NCI-H2196 (cell line): ENCODE measurements around the gene VILL.
"Not testable (repeated sequence)": the region's sequence is repeated elsewhere in the genome, so short reads cannot be mapped to it uniquely, and the experiment has no call there.

ENCODE experiments used
- DNase-seq: peaks from one replicate; lab custom pipeline; 2025; ENCODE audit not compliant: unreplicated experiment; lab: John Stamatoyannopoulos, UW

Gene VILL

DNA sequence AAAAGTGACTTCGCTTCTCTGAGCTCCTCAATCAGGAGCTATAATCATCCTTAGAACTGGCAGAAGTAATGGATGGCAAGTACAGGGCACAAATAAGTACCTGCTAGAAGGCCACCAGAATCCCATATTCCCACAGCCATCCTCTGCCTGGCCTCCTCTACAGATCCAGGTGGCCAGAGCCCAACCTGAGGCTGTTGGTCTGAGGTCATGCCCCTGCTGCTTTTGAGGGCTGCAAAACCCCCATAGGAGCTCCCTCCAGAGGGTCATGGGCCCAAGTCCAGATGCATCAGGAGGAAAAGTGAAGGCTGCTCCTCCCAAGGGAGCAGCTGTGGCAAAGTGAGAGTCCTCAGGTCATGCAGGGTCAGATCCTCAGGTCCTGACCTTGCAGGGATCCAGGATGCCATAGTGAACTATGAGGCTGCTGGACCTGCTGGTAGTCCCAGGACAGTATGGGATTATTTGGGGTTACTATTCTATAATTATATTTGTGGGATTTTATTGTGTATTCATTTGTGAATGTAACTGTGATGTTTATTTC lies 41.8 kb downstream of the VILL start:
- DNase-seq: no peak

DNA sequence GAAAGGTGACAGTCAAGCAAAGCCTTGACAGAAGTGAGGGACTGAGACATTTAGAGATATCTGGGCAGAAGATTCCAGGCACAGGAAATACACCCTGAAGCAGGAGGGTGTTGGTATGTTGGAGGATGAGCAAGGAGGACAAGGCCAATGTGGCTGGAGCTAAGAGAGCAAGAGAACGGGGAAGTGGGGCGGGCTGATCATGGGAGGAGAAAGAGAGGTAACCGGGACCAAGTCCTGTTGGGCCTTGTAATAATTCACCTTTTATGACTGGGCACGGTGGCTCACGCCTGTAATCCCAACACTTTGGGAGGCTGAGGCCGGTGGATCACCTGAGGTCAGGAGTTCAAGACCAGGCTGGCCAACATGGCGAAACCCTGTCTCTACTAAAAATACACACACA lies 43.0 kb downstream of the VILL start:
- not testable (repeated sequence) for DNase-seq

DNA sequence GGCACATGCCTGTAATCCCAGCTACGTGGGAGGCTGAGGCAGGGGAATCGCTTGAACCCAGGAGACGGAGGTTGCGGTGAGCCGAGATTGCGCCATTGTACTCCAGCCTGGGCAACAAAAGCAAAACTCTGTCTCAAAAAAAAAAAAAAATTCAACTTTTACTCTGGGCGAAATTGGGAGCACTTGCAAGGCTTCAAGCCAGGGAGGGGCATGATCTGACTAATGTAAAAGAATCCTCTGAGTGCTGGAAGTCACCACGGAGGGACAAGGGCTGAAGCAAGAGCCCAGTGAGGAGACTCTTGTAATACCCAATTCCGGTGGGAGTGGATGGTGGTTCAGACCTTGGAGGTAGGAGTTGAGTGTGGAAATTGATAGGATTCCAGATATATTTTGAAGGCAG lies 43.7 kb downstream of the VILL start:
- DNase-seq: not testable (repeated sequence)

DNA sequence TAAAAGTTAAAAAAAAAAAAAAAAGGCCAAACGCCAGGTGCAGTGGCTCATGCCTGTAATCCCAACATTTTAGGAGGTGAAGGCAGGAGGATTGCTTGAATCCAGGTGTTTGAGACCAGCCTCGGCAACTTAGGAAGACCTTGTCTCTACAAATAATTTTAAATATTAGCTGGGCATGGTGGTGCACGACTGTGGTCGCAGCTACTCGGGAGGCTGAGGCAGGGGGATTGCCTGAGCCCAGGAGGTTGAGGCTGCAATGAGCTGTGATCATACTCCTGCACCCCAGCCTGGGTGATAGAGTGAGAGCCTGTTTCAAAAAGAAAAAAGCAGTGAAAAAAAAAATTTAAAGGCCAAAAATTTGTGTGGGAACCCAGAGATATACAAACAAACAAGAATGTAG lies 45.7 kb downstream of the VILL start:
- no peak for DNase-seq

DNA sequence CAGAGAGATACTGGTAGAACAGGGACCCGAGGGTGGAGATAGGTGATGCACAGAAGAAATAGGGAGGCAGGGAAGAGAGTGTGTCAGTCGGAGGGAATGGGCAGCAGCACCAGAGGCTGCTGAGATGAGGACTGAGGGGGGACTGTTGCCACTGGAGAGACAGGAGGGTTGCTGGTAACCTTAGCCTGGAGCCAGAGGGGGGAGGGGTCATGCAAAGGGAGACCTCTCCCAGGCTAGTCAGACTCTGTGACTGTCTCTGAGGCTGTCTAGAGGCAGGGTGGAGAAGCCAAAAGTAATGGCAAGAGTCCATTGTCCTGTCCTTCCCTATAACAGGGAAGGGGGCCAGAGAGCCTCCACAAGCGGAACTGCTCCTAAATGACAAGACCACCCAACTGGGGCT lies 46.3 kb downstream of the VILL start:
- no peak for DNase-seq

DNA sequence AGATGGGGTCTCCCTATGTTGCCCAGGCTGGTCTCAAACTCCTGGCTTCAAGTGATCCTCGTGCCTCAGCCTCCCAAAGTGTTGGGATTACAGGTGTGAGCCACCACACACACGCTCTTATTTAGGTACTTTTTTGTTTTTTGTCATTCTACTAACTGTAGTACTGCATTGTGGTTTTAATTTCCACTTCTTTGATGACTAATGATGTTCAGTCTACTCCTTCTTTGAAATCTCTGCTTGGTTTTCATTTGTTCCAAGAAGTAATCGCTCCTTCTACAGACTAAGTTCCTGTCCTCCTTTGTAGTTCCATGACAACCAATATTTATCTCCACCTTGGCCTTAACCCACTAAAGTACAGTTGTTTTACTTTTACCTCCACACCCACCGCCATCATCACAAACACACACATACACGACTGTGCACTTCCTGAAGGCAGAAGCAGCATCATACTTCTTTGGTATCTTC lies 47.9 kb downstream of the VILL start:
- no peak for DNase-seq

DNA sequence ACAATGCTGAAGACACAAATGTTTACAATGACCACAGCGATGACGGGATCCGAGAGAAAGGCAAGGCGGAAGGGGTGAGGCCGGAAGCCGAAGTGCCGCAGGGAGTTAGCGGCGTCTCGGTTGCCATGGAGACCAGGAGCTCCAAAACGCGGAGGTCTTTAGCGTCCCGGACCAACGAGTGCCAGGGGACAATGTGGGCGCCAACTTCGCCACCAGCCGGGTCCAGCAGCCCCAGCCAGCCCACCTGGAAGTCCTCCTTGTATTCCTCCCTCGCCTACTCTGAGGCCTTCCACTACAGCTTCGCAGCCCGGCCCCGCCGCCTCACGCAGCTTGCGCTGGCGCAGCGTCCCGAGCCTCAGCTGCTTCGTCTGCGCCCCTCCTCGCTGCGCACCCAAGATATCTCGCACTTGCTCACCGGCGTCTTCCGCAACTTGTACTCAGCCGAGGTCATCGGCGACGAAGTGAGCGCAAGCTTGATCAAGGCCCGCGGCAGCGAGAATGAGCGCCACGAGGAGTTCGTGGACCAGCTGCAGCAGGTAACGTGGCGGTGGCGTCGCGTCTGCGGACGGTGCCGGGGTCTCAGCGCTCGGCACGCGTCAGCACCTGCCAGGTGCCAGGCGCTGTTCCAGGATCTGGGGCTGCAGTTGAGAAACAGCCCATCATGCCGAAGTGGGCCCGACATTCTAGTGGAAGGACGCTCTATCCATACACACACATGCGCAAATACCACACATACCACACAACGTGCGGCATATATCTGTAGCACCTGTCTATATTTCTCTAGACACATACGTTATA lies 48.7 kb downstream of the VILL start, which contains the start of gene DLEC1:
DLEC1 (plus strand) TSS at position 108 of the 798 bp plus-strand sequence; CDS start at position 126, 18 bp downstream.
- DNase-seq: no peak

DNA sequence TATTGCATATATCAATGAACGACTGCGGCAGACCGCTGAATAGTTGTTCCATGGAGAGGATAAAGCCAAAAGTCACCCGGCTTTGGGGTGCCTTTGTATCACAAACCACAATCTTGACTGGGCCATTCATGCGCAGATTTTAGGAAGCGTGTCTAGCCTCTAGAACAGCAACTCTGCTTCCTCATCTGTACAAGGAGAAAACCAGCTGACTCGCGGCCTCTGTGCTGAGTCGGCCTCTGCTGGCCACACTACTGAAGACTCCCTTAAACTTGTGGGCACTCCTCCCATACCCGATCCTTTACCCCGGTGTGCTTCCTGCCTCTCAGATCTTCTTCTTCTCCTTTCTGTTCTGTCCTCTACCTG lies 49.3 kb downstream of the VILL start:
- no peak for DNase-seq

DNA sequence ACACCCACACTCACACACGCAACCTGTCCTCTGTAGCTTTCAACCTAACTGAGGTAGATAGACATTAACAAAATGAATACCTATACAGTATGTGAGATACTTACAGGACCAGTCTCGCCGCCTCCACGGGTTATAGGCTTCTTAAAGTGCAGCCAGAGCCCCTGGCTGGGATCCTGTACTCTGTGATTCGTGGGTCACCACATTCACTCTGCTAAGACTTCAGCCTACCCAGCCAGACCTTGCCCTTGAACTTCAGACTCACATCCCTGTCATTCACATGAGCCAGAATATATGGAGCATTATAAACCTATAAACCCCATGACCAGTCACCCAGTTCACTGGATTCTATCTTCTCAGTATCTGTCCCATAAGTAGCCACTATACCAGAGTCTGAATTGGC lies 49.8 kb downstream of the VILL start:
- no peak for DNase-seq

DNA sequence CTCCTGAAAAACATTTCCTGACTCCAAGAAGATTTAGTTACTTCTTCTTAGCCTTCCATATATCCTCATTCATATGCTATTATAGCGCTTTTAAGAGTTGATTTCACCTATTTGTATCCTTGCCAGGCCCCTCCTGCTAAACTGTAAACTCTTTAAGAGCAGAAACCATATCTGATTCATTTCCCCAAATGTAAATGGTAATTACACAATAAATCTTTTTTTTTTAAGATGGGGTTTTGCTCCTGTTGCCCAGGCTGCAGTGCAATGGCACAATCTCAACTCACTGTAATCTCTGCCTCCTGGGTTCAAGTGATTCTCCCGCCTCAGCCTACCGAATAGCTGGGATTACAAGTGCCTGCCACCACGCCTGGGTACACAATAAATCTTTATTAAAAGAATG lies 52.9 kb downstream of the VILL start:
- DNase-seq: no peak

DNA sequence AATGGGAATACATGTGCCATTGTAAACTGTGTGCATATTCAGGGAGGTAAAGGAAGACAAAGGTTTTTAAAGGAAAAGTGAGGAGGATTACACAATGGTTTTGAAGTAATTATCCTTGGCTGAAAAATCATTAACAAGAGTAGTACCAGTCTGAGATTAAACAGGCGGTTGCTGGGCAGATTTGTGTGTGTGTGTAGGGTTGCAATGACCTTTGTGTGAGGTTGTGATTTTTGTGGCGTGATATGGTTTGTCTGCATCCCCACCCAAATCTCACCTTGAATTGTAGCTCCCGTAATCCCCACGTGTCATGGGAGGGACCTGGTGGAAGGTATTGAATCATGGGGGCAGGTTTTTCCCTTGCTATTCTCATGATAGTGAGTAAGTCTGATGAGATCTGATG lies 55.4 kb downstream of the VILL start:
- no peak for DNase-seq

DNA sequence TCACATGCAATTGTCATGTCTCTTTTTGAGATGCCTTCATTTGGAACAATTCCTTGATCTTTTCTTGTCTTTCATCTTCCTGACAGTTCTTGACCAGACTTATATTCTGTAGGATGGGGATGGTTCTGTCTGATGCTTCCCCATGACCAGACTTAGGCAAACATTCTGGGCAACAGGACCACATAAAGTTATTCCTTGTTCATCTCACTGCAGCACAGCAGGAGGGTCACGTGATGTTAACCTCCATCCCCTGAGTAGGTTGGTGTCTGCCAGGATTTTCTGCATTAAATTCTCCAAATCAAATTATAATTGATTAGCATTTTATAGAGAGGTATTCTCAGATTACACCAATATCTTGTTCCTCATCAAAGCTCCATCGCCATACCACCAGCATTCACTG lies 56.2 kb downstream of the VILL start:
- DNase-seq: no peak

DNA sequence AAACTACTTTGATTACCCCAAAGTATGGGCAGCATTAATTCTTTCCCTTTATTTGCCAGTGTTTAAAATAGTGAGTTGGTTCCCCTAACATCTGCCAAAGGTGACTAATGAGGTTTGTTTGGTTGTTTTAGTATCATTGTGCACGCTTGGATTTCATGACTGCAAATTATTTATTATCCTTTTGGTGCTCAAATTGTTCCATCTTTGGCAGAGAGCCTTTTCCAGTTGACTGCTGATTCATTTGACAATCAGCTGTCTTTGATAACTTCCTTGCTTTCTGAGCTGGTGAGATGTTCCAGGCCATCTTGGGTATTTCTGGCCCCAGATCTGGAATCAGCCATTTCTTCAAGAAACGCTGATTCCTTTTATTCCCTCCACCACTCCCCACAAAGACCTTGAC lies 57.3 kb downstream of the VILL start:
- DNase-seq: no peak

DNA sequence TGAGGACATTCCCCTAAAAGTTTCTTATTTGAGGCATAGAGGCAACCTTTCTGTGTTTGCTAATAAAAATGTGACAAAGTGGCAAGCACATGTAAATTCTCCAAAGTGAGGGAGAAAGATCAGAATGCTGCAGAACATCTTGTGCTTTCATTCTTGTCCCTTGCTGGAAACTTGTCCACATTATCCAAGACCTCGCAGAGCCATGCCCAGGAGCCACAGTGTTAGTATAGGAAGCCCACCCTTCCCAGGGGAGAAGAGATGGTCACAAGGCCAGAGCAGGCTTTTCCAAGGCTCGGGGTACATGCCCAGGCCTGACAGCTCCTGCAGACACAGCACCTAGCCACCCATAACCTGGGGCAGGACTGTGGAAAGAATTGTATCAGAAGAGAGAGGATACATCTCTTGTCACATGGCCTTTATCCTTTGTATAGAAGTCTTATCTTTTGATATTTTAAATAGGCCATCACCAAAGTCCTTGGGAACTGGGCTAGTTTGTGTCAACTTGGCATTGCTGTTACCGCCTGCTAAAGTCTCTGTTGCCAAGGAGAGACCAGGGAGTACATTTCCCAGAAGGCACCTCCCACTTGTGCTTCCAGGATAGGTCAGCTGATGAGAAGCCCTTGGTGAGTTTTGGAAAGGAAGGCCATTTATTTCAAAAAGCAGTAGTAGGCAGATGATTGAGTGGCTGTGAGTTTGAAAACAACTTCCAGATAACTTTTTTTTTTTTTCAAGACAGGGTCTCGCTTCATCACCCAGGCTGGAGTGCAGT lies 59.0 kb downstream of the VILL start:
- no peak for DNase-seq

DNA sequence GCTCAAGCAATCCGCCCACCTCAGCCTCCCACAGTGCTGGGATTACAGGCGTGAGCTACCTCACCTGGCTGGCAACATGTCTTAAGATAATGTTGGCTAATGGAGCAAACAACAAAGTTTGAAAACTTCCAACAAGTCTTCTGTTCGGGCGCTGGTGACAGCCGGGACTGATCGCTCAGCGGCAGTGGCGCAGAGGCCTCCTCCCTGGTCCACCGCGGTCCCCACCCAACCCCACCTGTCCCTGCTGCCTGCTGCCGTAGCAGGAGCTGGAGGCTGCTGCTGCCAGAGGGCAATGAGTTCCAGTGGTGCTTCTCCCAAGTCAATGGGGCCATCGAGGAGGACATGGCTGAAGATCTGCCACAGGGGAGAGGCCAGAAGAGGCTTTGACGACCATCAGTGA lies 60.5 kb downstream of the VILL start:
- no peak for DNase-seq

DNA sequence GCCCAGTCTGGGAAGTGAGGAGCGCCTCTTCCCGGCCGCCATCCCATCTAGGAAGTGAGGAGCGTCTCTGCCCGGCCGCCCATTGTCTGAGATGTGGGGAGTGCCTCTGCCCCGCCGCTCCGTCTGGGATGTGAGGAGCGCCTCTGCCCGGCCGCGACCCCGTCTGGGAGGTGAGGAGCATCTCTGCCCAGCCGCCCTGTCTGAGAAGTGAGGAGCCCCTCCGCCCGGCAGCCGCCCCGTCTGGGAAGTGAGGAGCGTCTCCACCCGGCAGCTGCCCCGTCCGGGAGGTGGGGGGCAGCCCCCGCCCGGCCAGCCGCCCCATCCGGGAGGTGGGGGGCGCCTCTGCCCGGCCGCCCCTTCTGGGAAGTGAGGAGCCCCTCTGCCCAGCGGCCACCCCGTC lies 62.7 kb downstream of the VILL start:
- not testable (repeated sequence) for DNase-seq

DNA sequence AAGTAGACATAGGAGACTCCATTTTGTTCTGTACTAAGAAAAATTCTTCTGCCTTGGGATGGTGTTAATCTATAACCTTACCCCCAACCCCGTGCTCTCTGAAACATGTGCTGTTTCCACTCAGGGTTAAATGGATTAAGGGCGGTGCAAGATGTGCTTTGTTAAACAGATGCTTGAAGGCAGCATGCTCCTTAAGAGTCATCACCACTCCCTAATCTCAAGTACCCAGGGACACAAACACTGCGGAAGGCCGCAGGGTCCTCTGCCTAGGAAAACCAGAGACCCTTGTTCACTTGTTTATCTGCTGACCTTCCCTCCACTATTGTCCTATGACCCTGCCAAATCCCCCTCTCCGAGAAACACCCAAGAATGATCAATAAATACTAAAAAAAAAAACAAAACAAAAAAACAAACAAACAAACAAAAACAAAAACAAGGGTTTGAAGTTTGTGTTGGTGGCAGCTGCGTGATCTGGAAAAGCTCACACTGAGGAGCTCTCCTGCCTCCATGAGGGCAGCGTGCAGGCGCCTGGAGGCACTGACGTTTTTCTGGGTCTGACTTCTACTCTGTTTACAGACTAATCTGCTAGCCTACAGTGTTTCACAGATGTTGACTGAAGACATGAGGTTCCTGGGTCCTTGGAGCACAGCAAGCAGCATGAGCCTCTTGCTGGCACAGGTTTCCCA lies 63.4 kb downstream of the VILL start:
- DNase-seq: not testable (repeated sequence)

DNA sequence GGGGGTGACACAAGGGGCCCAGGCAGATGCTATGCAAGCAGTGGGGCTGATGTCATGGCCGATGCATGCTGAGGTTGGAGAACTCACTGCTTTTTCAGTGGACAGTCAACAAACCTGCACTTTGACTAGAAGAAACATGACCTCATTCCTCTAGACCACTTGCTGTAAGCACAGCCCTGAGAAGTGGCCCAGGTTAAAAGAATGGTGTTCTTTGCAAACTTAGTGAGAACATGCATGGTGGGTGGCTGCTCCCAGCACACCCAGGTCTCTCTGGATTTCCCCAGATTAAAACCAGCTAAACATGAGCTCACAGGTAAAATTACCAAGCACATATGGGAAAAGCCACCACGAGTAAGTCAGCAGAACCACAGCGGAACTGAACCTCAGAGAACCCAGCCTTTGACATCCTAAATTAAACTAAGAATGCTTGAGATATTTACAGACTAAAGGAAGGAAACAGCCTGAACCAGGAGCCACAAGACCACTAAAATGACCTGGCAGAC lies 64.0 kb downstream of the VILL start:
- DNase-seq: no peak
